Measurements from ENCODE around the gene ATP8A1.

DNA sequence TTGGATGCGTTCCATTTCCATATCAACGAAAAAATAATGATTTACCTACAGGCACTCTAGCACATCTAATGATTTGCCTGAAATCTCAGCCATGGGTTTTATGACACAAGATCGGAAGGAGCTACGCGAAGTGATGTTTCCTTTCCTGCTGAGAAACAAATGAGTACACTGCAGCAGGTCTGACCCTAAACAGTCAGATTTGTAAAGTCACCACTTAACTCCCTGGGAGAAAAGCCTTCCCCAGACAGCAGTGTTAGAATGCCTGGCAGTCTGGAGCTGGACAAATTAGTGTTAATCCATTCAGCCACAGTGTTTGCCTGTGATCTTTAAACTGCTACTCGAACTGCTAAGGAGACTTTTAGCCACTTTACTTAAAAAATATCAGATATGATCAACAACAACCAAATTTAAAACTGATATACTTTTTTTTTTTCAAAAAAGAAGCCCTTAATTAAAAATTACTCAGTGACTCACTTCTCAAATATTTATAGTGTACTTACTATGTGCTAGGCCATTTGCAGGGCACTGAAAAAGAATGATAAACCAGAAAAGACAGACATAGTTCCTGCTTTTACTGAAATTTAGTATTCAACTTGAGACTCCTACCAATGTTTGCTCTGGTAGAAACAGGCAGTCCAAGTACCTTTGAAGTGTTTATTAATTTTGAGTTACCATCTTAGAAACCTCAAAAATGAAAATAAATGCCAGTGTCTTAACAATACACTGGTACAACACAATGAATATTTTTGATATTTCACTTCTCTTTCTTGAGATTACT lies 155.1 kb downstream of the ATP8A1 start:
- TF ChIP-seq, protein P1, sequence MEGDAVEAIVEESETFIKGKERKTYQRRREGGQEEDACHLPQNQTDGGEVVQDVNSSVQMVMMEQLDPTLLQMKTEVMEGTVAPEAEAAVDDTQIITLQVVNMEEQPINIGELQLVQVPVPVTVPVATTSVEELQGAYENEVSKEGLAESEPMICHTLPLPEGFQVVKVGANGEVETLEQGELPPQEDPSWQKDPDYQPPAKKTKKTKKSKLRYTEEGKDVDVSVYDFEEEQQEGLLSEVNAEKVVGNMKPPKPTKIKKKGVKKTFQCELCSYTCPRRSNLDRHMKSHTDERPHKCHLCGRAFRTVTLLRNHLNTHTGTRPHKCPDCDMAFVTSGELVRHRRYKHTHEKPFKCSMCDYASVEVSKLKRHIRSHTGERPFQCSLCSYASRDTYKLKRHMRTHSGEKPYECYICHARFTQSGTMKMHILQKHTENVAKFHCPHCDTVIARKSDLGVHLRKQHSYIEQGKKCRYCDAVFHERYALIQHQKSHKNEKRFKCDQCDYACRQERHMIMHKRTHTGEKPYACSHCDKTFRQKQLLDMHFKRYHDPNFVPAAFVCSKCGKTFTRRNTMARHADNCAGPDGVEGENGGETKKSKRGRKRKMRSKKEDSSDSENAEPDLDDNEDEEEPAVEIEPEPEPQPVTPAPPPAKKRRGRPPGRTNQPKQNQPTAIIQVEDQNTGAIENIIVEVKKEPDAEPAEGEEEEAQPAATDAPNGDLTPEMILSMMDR (IDR thresholded peaks at IDR 0.05), result no peak
- TF ChIP-seq POLR2A (IDR thresholded peaks at IDR 0.05), result no peak
